SU-DHL-6 (cell line): ENCODE measurements around the gene NCAPG2.

Source experiments
- H2AFZ ChIP-seq: fragments of 200-600 bp; sonication (generic); 2 replicates; pipeline ENCODE4 v1.6.1; 2014; ENCODE audit warnings: low read depth, mild to moderate bottlenecking, moderate library complexity, mixed read lengths, antibody characterized with exemption, low read length; ENCODE audit not compliant: severe bottlenecking
- H3F3A ChIP-seq: fragments of 200-600 bp; shearing (Covaris generic); 2 replicates; pipeline ENCODE4 v1.6.0; 2016; ENCODE audit warnings: antibody characterized with exemption, mild to moderate bottlenecking; ENCODE audit not compliant: insufficient read depth
- H3K27ac ChIP-seq: fragments of 200-600 bp; sonication (generic); 2 replicates; pipeline ENCODE4 v1.5.1; 2016; ENCODE audit warnings: low read depth, mild to moderate bottlenecking, low read length, moderate library complexity, mixed read lengths
- H3K27me3 ChIP-seq: fragments of 200-600 bp; sonication (generic), shearing (Covaris generic); 2 replicates; pipeline ENCODE4 v1.6.0; 2014; ENCODE audit warnings: mild to moderate bottlenecking, low read length
- H3K36me3 ChIP-seq: fragments of 200-600 bp; sonication (generic); 2 replicates; pipeline ENCODE4 v1.6.1; 2014; ENCODE audit warnings: mild to moderate bottlenecking, low read length, mixed read lengths
- H3K4me2 ChIP-seq: fragments of 300-600, 200-600 bp; shearing (Covaris generic), sonication (generic); 2 replicates; pipeline ENCODE4 v1.6.0; 2014; ENCODE audit warnings: low read length, low read depth, mild to moderate bottlenecking; ENCODE audit not compliant: poor library complexity, severe bottlenecking
- H3K4me3 ChIP-seq: fragments of 200-600 bp; sonication (generic); 2 replicates; pipeline ENCODE4 v1.5.1; 2014; ENCODE audit warnings: antibody characterized with exemption, low read length, mild to moderate bottlenecking, mixed read lengths; ENCODE audit not compliant: insufficient read depth, poor library complexity, severe bottlenecking
- H3K79me2 ChIP-seq: fragments of 200-600 bp; sonication (generic); 2 replicates; pipeline ENCODE4 v1.6.1; 2014; ENCODE audit warnings: mild to moderate bottlenecking, low read length, moderate library complexity; ENCODE audit not compliant: insufficient read depth
- H3K9ac ChIP-seq: fragments of 200-600 bp; sonication (generic); 2 replicates; pipeline ENCODE4 v1.7.0; 2014; ENCODE audit warnings: mild to moderate bottlenecking, low read length
- H3K9me2 ChIP-seq: fragments of 200-600 bp; sonication (generic); replicated peaks from 2 replicates; pipeline ENCODE4 v1.6.1; 2014; ENCODE audit warnings: low read length; ENCODE audit not compliant: insufficient read depth
- H3K9me3 ChIP-seq: fragments of 200-600 bp; sonication (generic); 2 replicates; pipeline ENCODE4 v1.6.1; 2014; ENCODE audit warnings: low read length, mixed read lengths; ENCODE audit not compliant: insufficient read depth
- H4K20me1 ChIP-seq: fragments of 200-600 bp; sonication (generic); 2 replicates; pipeline ENCODE4 v1.6.1; 2014; ENCODE audit warnings: low read depth, mild to moderate bottlenecking, antibody characterized with exemption, low read length, moderate library complexity, mixed read lengths
- EZH2phosphoT487 ChIP-seq: fragments of 200-600 bp; sonication (generic), shearing (Covaris generic); conservative IDR thresholded peaks from 2 replicates; pipeline ENCODE4 v1.6.1; 2018; ENCODE audit warnings: mild to moderate bottlenecking, antibody characterized with exemption, low read length, moderate library complexity, mixed read lengths
- TF ChIP-seq, protein P1 (sequence below): fragments of 200-600 bp; sonication (generic); IDR thresholded peaks from one replicate; pipeline ENCODE4 v1.5.1; 2017; ENCODE audit warnings: antibody characterized with exemption, mild to moderate bottlenecking, low read length, moderate library complexity; ENCODE audit not compliant: insufficient read depth, poor library complexity, severe bottlenecking

Gene NCAPG2

GRCh38 chr7:158588085-158588877 lies 116.3 kb downstream of the NCAPG2 start:
- H3K4me3 ChIP-seq, result no peak overlapping the region

GRCh38 chr7:158587162-158588084 lies 117.2 kb downstream of the NCAPG2 start, which contains the start of gene PTPRN2:
TSS of gene PTPRN2 (minus strand) at chr7:158587823.
- Histone ChIP-seq H3K79me2 (no peaks in the 10 kb centered on the region), H3K9me2 (no peaks in the 10 kb centered on the region), H3K36me3 (no peaks in the 10 kb centered on the region), H3F3A (no peaks in the 10 kb centered on the region), H3K27ac (no peak within 1 kb of the TSS), H3K4me3 (no peak within 1 kb of the TSS), H3K4me2 (no peak within 1 kb of the TSS), H2AFZ (no peak within 1 kb of the TSS), H3K9ac (no peak within 1 kb of the TSS), H3K27me3 (no peaks in the 10 kb centered on the region), H3K9me3 (no peaks in the 10 kb centered on the region), H4K20me1 (no peaks in the 10 kb centered on the region)
- TF ChIP-seq, protein P1, sequence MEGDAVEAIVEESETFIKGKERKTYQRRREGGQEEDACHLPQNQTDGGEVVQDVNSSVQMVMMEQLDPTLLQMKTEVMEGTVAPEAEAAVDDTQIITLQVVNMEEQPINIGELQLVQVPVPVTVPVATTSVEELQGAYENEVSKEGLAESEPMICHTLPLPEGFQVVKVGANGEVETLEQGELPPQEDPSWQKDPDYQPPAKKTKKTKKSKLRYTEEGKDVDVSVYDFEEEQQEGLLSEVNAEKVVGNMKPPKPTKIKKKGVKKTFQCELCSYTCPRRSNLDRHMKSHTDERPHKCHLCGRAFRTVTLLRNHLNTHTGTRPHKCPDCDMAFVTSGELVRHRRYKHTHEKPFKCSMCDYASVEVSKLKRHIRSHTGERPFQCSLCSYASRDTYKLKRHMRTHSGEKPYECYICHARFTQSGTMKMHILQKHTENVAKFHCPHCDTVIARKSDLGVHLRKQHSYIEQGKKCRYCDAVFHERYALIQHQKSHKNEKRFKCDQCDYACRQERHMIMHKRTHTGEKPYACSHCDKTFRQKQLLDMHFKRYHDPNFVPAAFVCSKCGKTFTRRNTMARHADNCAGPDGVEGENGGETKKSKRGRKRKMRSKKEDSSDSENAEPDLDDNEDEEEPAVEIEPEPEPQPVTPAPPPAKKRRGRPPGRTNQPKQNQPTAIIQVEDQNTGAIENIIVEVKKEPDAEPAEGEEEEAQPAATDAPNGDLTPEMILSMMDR, result no peak
- no peak for TF ChIP-seq EZH2phosphoT487

More at GRCh38 chr7:158588085-158588877, 116.3 kb downstream of the NCAPG2 start:
- no peak overlapping the region for H2AFZ ChIP-seq
- H3K27me3 ChIP-seq, result no peaks in the 10 kb centered on the region
- H3K27ac ChIP-seq, result no peak overlapping the region
- H3K4me2 ChIP-seq, result no peak overlapping the region
- no peak overlapping the region for H3K9ac ChIP-seq
- no peaks in the 10 kb centered on the region for H3K36me3 ChIP-seq
- no peaks in the 10 kb centered on the region for H3K79me2 ChIP-seq
- TF ChIP-seq, protein P1, result no peak
- TF ChIP-seq EZH2phosphoT487, result no peak
- H3K9me3 ChIP-seq, result no peaks in the 10 kb centered on the region
- no peaks in the 10 kb centered on the region for H3K9me2 ChIP-seq
- H3F3A ChIP-seq, result no peaks in the 10 kb centered on the region
- no peaks in the 10 kb centered on the region for H4K20me1 ChIP-seq

GRCh38 chr7:158586499-158587161 lies 118.0 kb downstream of the NCAPG2 start:
- no peaks in the 10 kb centered on the region for H3K9me3 ChIP-seq

More at GRCh38 chr7:158586499-158587161, 118.0 kb downstream of the NCAPG2 start:
- no peak overlapping the region for H3K4me2 ChIP-seq
- H3K79me2 ChIP-seq, result no peaks in the 10 kb centered on the region
- H3K9ac ChIP-seq, result no peak overlapping the region
- H3K9me2 ChIP-seq, result no peaks in the 10 kb centered on the region
- no peaks in the 10 kb centered on the region for H3K27me3 ChIP-seq
- H3K27ac ChIP-seq, result no peak overlapping the region
- H3F3A ChIP-seq, result no peaks in the 10 kb centered on the region
- no peak overlapping the region for H2AFZ ChIP-seq
- no peaks in the 10 kb centered on the region for H3K36me3 ChIP-seq
- no peak overlapping the region for H3K4me3 ChIP-seq
- no peaks in the 10 kb centered on the region for H4K20me1 ChIP-seq
- TF ChIP-seq, protein P1, result no peak
- TF ChIP-seq EZH2phosphoT487, result no peak
